IPS-NIHi11 (cell line): ENCODE results near the gene CS.
"Not testable (repeated sequence)": the region's sequence is repeated elsewhere in the genome, so short reads cannot be mapped to it uniquely, and the experiment has no call there.

Experiments
- DNase-seq: peaks from one replicate; pipeline ENCODE4 v3.0.0; 2012; ENCODE audit warnings: mixed read lengths, low spot score

The CS gene

GRCh38 chr12:56321027-56321426 is 20.9 kb upstream of the CS start:
- DNase-seq = no peak

GRCh38 chr12:56317675-56318074 is 17.5 kb upstream of the CS start:
- no peak for DNase-seq

GRCh38 chr12:56315622-56316473 is 15.7 kb upstream of the CS start, which contains the start of gene CNPY2:
Gene CNPY2 (minus strand): TSS chr12:56315988. CDS start chr12:56315217, 771 bp downstream.
- peak; percentile 95 for DNase-seq

GRCh38 chr12:56315249-56315621 is 15.1 kb upstream of the CS start:
- DNase-seq = peak; percentile 19

GRCh38 chr12:56311003-56311402 is 10.9 kb upstream of the CS start:
- DNase-seq = no peak

GRCh38 chr12:56308714-56309113 is 8.6 kb upstream of the CS start:
- no peak for DNase-seq

- no peak for DNase-seq
Observed at GRCh38 chr12:56307221-56307965, 7.3 kb upstream of the CS start.

GRCh38 chr12:56304872-56305590 is 4.9 kb upstream of the CS start:
- no peak for DNase-seq

- DNase-seq = no peak
Observed at GRCh38 chr12:56304276-56304675, 4.1 kb upstream of the CS start.

- DNase-seq = no peak
Observed at GRCh38 chr12:56300644-56301464, 724 bp upstream of the CS start.

- DNase-seq = no peak
Observed at GRCh38 chr12:56299308-56299852, 750 bp downstream of the CS start.

- no peak for DNase-seq
Observed at GRCh38 chr12:56298828-56299227, 1.3 kb downstream of the CS start.

- no peak for DNase-seq
Observed at GRCh38 chr12:56297400-56297799, 2.7 kb downstream of the CS start.

GRCh38 chr12:56296295-56296694 is 3.8 kb downstream of the CS start:
- no peak for DNase-seq

GRCh38 chr12:56293795-56294194 is 6.3 kb downstream of the CS start:
- DNase-seq = no peak

GRCh38 chr12:56288705-56289387 is 11.3 kb downstream of the CS start:
- no peak for DNase-seq

- DNase-seq = no peak
Observed at GRCh38 chr12:56286044-56286830, 13.9 kb downstream of the CS start.

- not testable (repeated sequence) for DNase-seq
Observed at GRCh38 chr12:56284263-56284662, 15.9 kb downstream of the CS start.

- no peak for DNase-seq
Observed at GRCh38 chr12:56282579-56282978, 17.6 kb downstream of the CS start.

- DNase-seq = no peak
Observed at GRCh38 chr12:56282030-56282429, 18.1 kb downstream of the CS start.
